NB4 (cell line): Measurements from ENCODE around the gene CFI.

Source experiments
- MAX ChIP-seq: IDR thresholded peaks from 2 replicates; pipeline ENCODE4 v1.6.1; 2011; ENCODE audit warnings: low read depth, low read length
- POLR2A ChIP-seq: IDR thresholded peaks from 2 replicates; pipeline ENCODE4 v1.6.1; 2011; ENCODE audit warnings: mild to moderate bottlenecking; ENCODE audit not compliant: insufficient read length; ENCODE audit errors: extremely low read depth
- TF ChIP-seq, protein P1 (sequence below): IDR thresholded peaks from one replicate; pipeline ENCODE4 v1.5.1; 2012; ENCODE audit warnings: low read depth, low read length

GRCh38 chr4:109730619-109731545 is 70.9 kb downstream of the CFI start:
- TF ChIP-seq, protein P1, sequence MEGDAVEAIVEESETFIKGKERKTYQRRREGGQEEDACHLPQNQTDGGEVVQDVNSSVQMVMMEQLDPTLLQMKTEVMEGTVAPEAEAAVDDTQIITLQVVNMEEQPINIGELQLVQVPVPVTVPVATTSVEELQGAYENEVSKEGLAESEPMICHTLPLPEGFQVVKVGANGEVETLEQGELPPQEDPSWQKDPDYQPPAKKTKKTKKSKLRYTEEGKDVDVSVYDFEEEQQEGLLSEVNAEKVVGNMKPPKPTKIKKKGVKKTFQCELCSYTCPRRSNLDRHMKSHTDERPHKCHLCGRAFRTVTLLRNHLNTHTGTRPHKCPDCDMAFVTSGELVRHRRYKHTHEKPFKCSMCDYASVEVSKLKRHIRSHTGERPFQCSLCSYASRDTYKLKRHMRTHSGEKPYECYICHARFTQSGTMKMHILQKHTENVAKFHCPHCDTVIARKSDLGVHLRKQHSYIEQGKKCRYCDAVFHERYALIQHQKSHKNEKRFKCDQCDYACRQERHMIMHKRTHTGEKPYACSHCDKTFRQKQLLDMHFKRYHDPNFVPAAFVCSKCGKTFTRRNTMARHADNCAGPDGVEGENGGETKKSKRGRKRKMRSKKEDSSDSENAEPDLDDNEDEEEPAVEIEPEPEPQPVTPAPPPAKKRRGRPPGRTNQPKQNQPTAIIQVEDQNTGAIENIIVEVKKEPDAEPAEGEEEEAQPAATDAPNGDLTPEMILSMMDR, result no peak
- no peak for TF ChIP-seq POLR2A
- TF ChIP-seq MAX, result no peak
